Measurements from ENCODE around the gene EVI5.

EVI5 gene

GRCh38 chr1:92486251-92487077 lies 298.4 kb downstream of the EVI5 start, which contains the start of gene GFI1:
GFI1 (minus strand) TSS chr1:92486925; CDS start chr1:92483487, 3,438 bp downstream.
- no peak for TF ChIP-seq CTCF (IDR thresholded peaks at IDR 0.05)
- Histone ChIP-seq H3K27ac (peak within 1 kb of the TSS; percentile 79), H3K36me3 (no peaks in the 10 kb centered on the region), H3K27me3 (no peaks in the 10 kb centered on the region), H3K9me3 (no peaks in the 10 kb centered on the region), H3K4me1 (ENCODE audit: control insufficient read depth in 1 of 2, insufficient read depth in 1 of 2, low read depth in 1 of 2, low read length in 1 of 2) (peaks cover 31 to 52% of the 10 kb centered on the region in 2 experiments), H3K4me3 (ENCODE audit: low read depth in 1 of 2, low read length in 1 of 2) (peak within 1 kb of the TSS; percentile 84 to 90)

GRCh38 chr1:92485381-92486250 lies 299.3 kb downstream of the EVI5 start:
- TF ChIP-seq CTCF (IDR thresholded peaks at IDR 0.05), result peak; percentile 44
- Histone ChIP-seq H3K36me3 (no peaks in the 10 kb centered on the region), H3K9me3 (no peaks in the 10 kb centered on the region), H3K4me3 (ENCODE audit: low read depth in 1 of 2, low read length in 1 of 2) (peak overlapping the region; percentile 84 to 90), H3K27me3 (no peaks in the 10 kb centered on the region), H3K27ac (peak overlapping the region; percentile 79), H3K4me1 (ENCODE audit: control insufficient read depth in 1 of 2, insufficient read depth in 1 of 2, low read depth in 1 of 2, low read length in 1 of 2) (peaks cover 31 to 52% of the 10 kb centered on the region in 2 experiments)

- Histone ChIP-seq H3K27ac (peak overlapping the region; percentile 79), H3K4me3 (ENCODE audit: low read depth in 1 of 2, low read length in 1 of 2) (peak overlapping the region; percentile 84 to 90), H3K9me3 (no peaks in the 10 kb centered on the region), H3K27me3 (no peaks in the 10 kb centered on the region), H3K4me1 (ENCODE audit: control insufficient read depth in 1 of 2, insufficient read depth in 1 of 2, low read depth in 1 of 2, low read length in 1 of 2) (peaks cover 31 to 55% of the 10 kb centered on the region in 2 experiments), H3K36me3 (no peaks in the 10 kb centered on the region)
- TF ChIP-seq CTCF (IDR thresholded peaks at IDR 0.05), result no peak
Observed at GRCh38 chr1:92484472-92485380, 300.2 kb downstream of the EVI5 start.

GRCh38 chr1:92483610-92484471 lies 301.1 kb downstream of the EVI5 start:
- peak overlapping the region; percentile 79 for H3K27ac ChIP-seq

More at GRCh38 chr1:92483610-92484471, 301.1 kb downstream of the EVI5 start:
- Histone ChIP-seq H3K36me3 (no peaks in the 10 kb centered on the region), H3K27me3 (no peaks in the 10 kb centered on the region), H3K4me3 (ENCODE audit: low read depth in 1 of 2, low read length in 1 of 2) (peak overlapping the region; percentile 84 to 90), H3K9me3 (no peaks in the 10 kb centered on the region), H3K4me1 (ENCODE audit: control insufficient read depth in 1 of 2, insufficient read depth in 1 of 2, low read depth in 1 of 2, low read length in 1 of 2) (peaks cover 31 to 64% of the 10 kb centered on the region in 2 experiments)
- no peak for TF ChIP-seq CTCF (IDR thresholded peaks at IDR 0.05)

Measured in neutrophil (primary cell).